DMS 273 (cell line): ENCODE results near the gene LDLRAD4.

Source experiments
- DNase-seq: peaks from one replicate; lab custom pipeline; 2025; ENCODE audit not compliant: unreplicated experiment; lab: John Stamatoyannopoulos, UW

LDLRAD4 gene

GRCh38 chr18:13380691-13381070 is 162.1 kb downstream of the LDLRAD4 start:
- DNase-seq: no peak

GRCh38 chr18:13381331-13381730 is 162.8 kb downstream of the LDLRAD4 start:
- no peak for DNase-seq

DNA sequence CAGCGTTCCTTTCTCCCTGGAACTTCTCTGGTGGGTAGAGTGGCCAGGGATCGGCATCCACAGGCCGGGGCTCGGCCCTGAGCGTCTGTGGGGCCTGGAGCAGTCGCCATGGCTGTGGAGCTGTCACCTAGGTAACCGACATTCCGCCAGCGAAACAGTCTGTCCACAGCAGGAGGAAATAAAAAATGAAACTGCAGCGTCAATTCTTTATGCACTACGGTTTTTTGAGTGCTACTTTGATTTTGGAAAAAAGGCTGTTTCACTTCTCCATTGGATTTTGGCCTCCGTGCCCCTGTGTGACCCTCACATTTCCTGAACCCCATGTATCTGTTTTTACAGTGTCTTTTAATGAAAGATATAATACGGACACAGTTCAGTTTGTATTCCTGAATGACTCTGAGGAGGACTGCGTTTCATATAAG is 163.4 kb downstream of the LDLRAD4 start:
- peak; percentile 44 for DNase-seq

DNA sequence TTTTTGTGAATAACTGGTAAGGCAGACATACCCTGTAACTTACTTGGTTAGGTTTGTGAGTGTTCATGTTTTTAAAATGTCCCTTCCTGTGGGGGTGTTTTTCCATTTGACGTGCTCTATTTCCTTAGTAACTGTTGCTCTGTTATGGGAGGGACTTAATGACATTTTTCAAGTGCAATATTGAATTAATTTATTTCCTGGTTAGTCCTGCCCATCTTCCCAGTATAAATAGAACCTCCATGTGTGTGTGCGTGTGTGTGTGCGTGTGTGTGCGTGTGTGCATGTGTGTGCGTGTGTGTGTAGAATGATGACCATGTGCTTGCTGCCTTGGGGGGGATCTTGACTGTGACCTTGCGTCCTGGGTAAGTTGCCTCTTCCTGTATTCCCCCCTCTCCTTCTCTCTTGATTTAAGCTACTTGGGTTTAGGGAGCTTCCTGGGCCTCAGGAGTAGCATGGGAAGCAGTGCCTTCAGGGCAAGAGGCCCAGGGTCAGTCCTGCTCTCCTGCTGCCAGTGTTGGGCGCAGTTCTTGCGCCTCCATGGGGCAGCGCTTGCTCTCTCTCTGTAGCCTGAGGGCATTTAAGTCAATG is 163.9 kb downstream of the LDLRAD4 start:
- peak; percentile 12 for DNase-seq

- no peak for DNase-seq
Measured at GRCh38 chr18:13382954-13383827, 164.6 kb downstream of the LDLRAD4 start.

DNA sequence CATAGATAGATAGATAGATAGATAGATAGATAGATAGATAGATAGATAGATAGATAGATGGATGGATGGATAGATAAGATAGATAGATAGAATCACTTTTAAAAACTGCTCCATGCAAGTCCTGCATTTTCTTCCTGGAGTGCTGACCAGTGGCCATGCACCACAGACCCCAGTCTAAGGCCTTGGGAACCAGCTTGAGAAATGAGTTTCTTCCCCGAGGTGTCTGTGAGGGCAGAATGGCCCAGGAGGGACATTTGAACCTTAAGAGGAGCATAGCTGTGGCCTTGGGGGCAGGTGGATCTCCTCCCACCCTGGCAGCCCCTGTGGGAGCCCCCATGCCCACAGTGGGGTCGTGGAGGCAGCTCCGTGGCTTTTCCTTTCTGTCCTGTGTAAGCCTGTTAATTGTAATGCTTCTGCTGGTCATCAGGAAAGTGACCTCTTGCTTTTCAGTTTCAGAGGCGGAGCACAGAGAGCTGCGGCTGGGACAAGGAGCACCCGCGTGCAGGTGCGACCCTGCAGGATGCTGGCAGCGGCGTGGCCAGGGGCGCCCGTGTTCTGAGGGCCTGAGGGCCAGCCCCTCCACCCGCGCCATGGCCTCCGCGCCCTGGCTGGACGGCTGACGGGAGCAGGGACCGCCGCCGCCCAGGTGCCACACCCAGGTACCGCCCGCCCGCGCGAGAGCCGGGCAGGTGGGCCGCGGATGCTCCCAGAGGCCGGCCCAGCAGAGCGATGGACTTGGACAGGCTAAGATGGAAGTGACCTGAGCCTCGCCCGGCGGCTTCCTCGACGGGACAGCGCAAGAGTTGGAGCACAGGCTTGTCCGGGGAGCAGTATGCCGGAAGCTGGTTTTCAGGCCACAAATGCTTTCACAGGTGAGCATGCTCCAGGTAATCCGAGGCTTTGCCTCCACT is 168.6 kb downstream of the LDLRAD4 start:
- DNase-seq: no peak

GRCh38 chr18:13387855-13388548 is 169.4 kb downstream of the LDLRAD4 start:
- DNase-seq: no peak

DNA sequence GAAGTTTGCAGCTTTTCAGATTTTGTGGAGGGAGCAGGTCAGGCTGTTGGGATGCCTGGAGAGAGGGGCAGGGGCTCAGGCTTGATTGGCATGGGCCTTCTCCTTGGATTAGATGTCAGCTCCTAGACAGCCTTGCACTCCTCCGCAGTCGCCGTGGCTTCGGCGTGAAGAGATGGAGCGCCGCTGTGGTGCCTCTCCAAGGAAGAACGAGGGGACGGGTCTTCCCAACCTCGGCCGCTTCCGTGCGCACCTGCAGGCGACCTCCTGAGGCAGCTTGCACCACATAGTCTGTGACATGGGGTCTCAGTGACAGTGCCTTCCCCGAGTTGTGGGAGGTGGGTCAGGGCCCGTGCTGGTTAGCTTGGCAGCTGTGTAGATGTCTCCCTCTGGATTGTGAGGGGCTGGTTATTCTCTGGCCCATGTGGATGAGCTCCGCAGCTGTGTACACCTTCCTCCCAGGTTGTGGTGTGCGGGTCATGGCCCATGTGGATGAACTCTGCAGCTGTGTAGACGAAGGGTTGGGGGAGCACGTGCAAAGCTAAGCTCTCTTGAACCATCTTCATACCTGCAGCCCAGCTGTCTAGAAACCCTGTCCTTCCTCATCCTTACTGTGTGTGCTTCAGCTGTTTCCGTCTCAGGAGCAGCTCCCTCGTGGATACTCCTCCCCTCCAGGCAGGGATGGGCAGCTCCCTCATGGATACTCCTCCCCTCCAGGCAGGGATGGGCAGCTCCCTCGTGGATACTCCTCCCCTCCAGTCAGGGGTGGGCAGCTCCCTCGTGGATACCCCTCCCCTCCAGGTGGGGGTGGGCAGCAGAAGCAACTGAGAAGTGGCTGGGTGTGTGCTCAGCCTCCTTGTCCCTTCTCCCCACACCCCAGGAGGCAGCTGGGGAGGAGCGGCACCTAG is 170.3 kb downstream of the LDLRAD4 start:
- no peak for DNase-seq

DNA sequence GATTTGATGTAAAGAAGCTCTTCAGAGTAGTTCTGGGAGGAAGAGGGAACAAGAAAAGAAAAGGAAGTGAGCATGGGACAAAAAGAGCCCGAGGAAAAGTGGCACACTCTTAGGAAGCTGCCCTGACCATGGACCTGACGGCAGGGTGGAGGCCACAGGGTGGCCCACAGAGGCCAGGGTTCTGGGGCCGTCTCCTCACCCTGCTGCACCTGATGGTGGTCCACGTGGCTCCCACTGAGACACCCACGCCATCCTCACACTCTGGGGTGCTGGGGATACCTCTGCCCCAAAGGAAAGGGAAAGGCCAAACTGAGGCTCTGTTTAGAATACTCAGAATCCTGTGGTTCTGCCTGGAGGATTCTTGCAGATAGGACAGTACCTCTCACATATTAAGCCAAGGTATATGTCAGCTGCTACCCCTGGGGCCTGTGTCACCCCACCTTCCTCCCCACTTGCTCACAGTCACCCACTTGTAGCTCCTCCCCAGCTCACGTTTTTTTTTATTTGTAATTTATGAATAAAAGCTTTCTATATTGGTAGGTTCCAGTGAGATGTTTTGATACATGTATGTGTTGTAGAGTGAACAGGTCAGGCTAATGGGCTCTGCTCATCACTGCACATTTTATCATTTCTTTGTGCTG is 171.1 kb downstream of the LDLRAD4 start:
- DNase-seq: no peak

GRCh38 chr18:13390196-13390595 is 171.6 kb downstream of the LDLRAD4 start:
- no peak for DNase-seq

DNA sequence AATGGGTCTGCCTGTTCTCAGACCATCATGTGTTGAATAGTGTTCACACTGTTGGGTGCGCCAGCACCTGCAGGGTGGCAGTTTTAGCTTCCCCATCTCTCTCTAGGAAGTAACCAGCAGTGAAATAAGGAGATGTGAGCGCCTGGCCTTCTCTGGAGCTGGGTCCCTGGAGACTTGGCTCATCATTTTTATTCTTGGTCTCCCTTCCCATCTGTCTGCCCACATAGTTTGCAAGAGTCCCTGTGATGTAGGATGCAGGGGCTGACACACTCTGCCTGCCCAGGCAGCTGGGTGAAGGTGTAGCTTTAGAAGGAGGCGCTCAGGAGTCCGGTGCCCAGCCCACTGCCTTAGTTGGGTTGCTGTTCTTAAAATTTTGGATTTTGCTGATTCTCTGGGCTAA is 172.2 kb downstream of the LDLRAD4 start:
- peak; percentile 11 for DNase-seq

GRCh38 chr18:13392029-13392750 is 173.6 kb downstream of the LDLRAD4 start:
- no peak for DNase-seq

- no peak for DNase-seq
Measured at GRCh38 chr18:13392899-13393298, 174.3 kb downstream of the LDLRAD4 start.

GRCh38 chr18:13393338-13393737 is 174.8 kb downstream of the LDLRAD4 start:
- DNase-seq: no peak

GRCh38 chr18:13394801-13395200 is 176.2 kb downstream of the LDLRAD4 start:
- DNase-seq: no peak

- DNase-seq: no peak
Measured at GRCh38 chr18:13395577-13395976, 177.0 kb downstream of the LDLRAD4 start.

DNA sequence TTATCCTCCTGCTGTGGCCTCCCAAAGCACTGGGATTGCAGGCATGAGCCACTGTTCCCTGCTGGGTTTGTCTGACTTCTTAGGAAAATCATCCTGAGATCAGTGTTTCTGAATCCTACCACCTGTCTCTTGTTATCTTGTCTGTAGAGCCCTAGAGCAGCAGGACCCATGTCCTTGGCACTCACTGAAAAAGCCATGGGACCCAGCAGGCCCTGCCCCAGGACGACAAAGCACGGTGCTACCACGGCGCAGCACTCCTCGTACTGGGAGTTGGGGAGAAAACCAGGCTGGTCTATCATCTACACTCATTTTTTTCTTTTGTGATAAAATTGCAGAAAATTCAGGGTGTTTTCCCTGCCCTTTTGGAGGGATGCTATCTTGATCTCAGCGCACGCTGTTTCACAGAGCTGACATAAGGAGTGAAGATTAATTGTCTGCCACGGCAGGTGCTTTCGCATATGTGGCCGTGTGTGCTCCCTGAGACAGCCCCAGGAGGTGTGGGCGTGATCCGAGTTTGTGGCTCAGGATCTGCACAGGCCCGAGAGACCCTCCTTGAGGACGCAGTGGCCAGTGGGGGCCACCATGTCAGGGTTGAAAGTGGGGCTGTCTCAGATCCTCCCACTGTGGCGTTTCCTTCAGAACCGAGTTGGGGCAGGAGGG is 179.1 kb downstream of the LDLRAD4 start:
- DNase-seq: no peak

DNA sequence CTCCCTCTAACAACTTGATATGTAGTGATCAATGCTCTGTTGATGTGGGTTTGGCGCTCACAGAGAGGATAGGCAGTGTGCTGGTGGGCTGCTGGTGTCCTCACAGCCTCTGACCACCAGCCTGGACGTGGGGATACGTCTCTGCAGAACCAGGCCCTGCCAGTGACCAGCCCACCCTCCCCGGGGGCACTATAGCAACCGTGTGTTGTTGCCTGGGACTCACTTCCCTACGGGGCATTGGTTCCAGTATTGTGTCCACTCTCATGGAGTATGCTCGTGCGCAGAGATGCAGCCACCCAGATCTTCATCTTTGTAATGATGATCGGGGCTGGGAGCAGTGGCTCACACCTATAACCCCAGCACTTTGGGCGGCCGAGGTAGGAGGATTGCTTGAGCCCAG is 180.1 kb downstream of the LDLRAD4 start:
- DNase-seq: no peak
